Omental fat pad (tissue), 4 donors: ENCODE data around the gene SCUBE3. TPM values are rescaled to one million over a fixed set of nuclear protein-coding genes. Genes with fewer than 3 reads are reported as not detected.

Experiments used
- ATAC-seq: fragments of 150-250 bp; one replicate; pipeline ENCODE4 v1.9.1; 2016; ENCODE audit warnings: mild to moderate bottlenecking, moderate library complexity; ENCODE audit not compliant: low FRiP score
- DNase-seq: peaks from one replicate; pipeline ENCODE4 v3.0.0-alpha.2; 2019; ENCODE audit warnings: low spot score
- total RNA-seq, 4 donors: library from RNA; depleted of rRNA; stranded (reverse); fragments of >200 nt; gene quantifications; one replicate each; pipeline ENCODE4 v1.1.0, GENCODE V29; 2016
- TF ChIP-seq, protein P1 (sequence below), 3 donors: fragments of 450-650 bp; IDR thresholded peaks; one replicate each; pipeline ENCODE4 v1.5.1; 2016 to 2017; ENCODE audit warnings: antibody characterized with exemption in 3 of 3, mild to moderate bottlenecking in 3 of 3, moderate library complexity in 2 of 3

Gene SCUBE3
- total RNA-seq, 4 donors from 2014 or later = 0.06 to 0.47 (median 0.11) TPM

- TF ChIP-seq, protein P1, sequence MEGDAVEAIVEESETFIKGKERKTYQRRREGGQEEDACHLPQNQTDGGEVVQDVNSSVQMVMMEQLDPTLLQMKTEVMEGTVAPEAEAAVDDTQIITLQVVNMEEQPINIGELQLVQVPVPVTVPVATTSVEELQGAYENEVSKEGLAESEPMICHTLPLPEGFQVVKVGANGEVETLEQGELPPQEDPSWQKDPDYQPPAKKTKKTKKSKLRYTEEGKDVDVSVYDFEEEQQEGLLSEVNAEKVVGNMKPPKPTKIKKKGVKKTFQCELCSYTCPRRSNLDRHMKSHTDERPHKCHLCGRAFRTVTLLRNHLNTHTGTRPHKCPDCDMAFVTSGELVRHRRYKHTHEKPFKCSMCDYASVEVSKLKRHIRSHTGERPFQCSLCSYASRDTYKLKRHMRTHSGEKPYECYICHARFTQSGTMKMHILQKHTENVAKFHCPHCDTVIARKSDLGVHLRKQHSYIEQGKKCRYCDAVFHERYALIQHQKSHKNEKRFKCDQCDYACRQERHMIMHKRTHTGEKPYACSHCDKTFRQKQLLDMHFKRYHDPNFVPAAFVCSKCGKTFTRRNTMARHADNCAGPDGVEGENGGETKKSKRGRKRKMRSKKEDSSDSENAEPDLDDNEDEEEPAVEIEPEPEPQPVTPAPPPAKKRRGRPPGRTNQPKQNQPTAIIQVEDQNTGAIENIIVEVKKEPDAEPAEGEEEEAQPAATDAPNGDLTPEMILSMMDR (IDR thresholded peaks at IDR 0.05) = no peak
- DNase-seq (no peak), ATAC-seq (no peak)
Measured at GRCh38 chr6:35291491-35291890, 77.7 kb downstream of the SCUBE3 start.

DNA sequence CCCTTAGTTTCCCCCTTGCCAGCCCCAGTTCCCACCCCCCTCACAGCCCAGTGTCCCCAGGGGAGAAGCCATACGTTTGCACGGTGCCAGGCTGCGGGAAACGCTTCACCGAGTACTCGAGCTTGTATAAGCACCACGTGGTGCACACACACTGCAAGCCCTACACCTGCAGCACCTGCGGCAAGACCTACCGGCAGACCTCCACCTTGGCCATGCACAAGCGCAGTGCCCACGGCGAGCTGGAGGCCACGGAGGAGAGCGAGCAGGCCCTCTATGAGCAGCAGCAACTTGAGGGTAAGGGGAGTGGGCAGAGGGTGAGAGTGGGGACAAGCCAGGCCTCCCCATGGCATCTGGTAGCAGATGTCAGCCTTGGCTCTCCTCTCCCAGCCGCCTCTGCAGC, 78.7 kb downstream of the SCUBE3 start:
- ATAC-seq = no peak
- TF ChIP-seq, protein P1 (IDR thresholded peaks at IDR 0.05) = no peak
- DNase-seq = no peak

DNA sequence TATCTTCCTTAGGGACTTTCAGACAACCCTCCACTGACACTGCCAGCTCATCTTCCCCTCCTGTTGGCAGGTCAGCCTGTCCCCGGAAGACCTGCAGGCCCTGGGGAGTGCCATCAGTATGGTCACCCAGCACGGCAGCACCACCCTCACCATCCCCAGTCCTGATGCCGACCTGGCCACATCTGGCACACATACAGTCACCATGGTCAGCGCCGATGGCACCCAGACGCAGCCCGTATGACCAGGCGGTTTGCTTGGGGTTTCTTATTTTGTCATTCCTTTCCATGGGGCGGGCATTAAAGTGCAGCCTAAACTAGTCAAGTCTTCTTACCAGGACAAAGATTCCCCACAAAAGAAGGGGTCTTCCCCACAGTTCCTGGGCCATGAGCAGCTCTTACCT, 79.9 kb downstream of the SCUBE3 start:
- TF ChIP-seq, protein P1 (IDR thresholded peaks at IDR 0.05) = no peak
- ATAC-seq (no peak), DNase-seq (no peak)

- DNase-seq (no peak), ATAC-seq (peak; percentile 39)
- TF ChIP-seq, protein P1 (IDR thresholded peaks at IDR 0.05) = no peak
Measured at GRCh38 chr6:35294308-35294945, 80.7 kb downstream of the SCUBE3 start.

DNA sequence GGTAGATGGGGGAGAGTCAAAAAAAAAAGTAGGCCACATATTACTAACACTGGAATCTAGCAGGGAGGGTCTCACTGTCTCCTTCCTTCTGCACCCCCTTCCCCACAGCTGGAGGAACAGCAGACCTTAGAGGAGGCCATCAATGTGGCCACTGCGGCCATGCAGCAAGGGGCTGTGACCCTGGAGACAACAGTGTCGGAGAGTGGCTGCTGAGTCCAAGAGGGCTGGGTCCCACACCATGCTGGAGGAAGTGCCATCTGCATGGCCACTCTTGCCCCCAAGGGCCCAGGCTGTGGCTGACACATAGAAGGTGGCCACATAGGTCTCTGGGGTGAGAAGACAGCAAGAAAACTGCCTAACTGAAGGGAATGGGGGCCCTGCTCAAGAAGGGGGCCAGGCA, 81.3 kb downstream of the SCUBE3 start:
- ATAC-seq = no peak
- no peak for DNase-seq

GRCh38 chr6:35295521-35296315, 82.0 kb downstream of the SCUBE3 start:
- ATAC-seq = no peak
- DNase-seq = no peak
- TF ChIP-seq, protein P1 (IDR thresholded peaks at IDR 0.05) = no peak

More for the DNA sequence above, 81.3 kb downstream of the SCUBE3 start:
- TF ChIP-seq, protein P1 (IDR thresholded peaks at IDR 0.05) = no peak
